Measurements from ENCODE around the gene HSF2BP.
"Not testable (repeated sequence)": the region's sequence is repeated elsewhere in the genome, so short reads cannot be mapped to it uniquely, and the experiment has no call there.

HSF2BP gene

GRCh38 chr21:43619856-43620255 is 39.4 kb downstream of the HSF2BP start:
- no peaks in the 10 kb centered on the region for H3K27me3 ChIP-seq (ENCODE audit: insufficient read depth, low read depth, severe bottlenecking)
- H3K4me3 ChIP-seq (ENCODE audit: low read depth, low read length), result no peak overlapping the region
- DNase-seq, result no peak
- peaks cover 3% of the 10 kb centered on the region; the same call in 1 of the 2 replicates for H3K36me3 ChIP-seq
- H3K27ac ChIP-seq, result no peak overlapping the region
- TF ChIP-seq CTCF (IDR thresholded peaks at IDR 0.05; ENCODE audit: low read depth, low read length), result no peak
- peaks cover 7% of the 10 kb centered on the region for H3K9me3 ChIP-seq (ENCODE audit: severe bottlenecking)

- TF ChIP-seq CTCF (IDR thresholded peaks at IDR 0.05; ENCODE audit: low read depth, low read length), result no peak
- peaks cover 3% of the 10 kb centered on the region; the same call in 1 of the 2 replicates for H3K36me3 ChIP-seq
- H3K9me3 ChIP-seq (ENCODE audit: severe bottlenecking), result peaks cover 7% of the 10 kb centered on the region
- no peak overlapping the region for H3K27ac ChIP-seq
- no peak for DNase-seq
- no peak overlapping the region for H3K4me3 ChIP-seq (ENCODE audit: low read depth, low read length)
- no peaks in the 10 kb centered on the region for H3K27me3 ChIP-seq (ENCODE audit: insufficient read depth, low read depth, severe bottlenecking)
These were observed 39.9 kb downstream of the HSF2BP start for GRCh38 chr21:43619344-43619743.

GRCh38 chr21:43618940-43619339 is 40.3 kb downstream of the HSF2BP start:
- no peaks in the 10 kb centered on the region for H3K27me3 ChIP-seq (ENCODE audit: insufficient read depth, low read depth, severe bottlenecking)
- H3K27ac ChIP-seq, result no peak overlapping the region
- no peak overlapping the region for H3K4me3 ChIP-seq (ENCODE audit: low read depth, low read length)
- TF ChIP-seq CTCF (IDR thresholded peaks at IDR 0.05; ENCODE audit: low read depth, low read length), result no peak
- H3K9me3 ChIP-seq (ENCODE audit: severe bottlenecking), result peaks cover 7% of the 10 kb centered on the region
- peaks cover 3% of the 10 kb centered on the region; the same call in 1 of the 2 replicates for H3K36me3 ChIP-seq
- DNase-seq, result no peak

- not testable (repeated sequence) for H3K27ac ChIP-seq; DNase-seq; H3K36me3 ChIP-seq; H3K9me3 ChIP-seq (ENCODE audit: severe bottlenecking); H3K27me3 ChIP-seq (ENCODE audit: insufficient read depth, low read depth, severe bottlenecking); H3K4me3 ChIP-seq (ENCODE audit: low read depth, low read length)
These were observed 42.4 kb downstream of the HSF2BP start for GRCh38 chr21:43616861-43617260.

- TF ChIP-seq CTCF (IDR thresholded peaks at IDR 0.05; ENCODE audit: low read depth, low read length), result no peak
- Histone ChIP-seq H3K4me3 (ENCODE audit: low read depth, low read length) (no peak overlapping the region), H3K27ac (no peak overlapping the region), H3K27me3 (ENCODE audit: insufficient read depth, low read depth, severe bottlenecking) (no peaks in the 10 kb centered on the region), H3K9me3 (ENCODE audit: severe bottlenecking) (peaks cover under 1% of the 10 kb centered on the region), H3K36me3 (peaks cover 3% of the 10 kb centered on the region; the same call in 1 of the 2 replicates)
- DNase-seq, result no peak
These were observed 44.4 kb downstream of the HSF2BP start for GRCh38 chr21:43614839-43615238.

- DNase-seq, result no peak
- H3K27me3 ChIP-seq (ENCODE audit: insufficient read depth, low read depth, severe bottlenecking), result no peaks in the 10 kb centered on the region
These were observed 45.3 kb downstream of the HSF2BP start for GRCh38 chr21:43613755-43614638.

More at GRCh38 chr21:43613755-43614638, 45.3 kb downstream of the HSF2BP start:
- no peak overlapping the region for H3K27ac ChIP-seq
- no peak for TF ChIP-seq CTCF (IDR thresholded peaks at IDR 0.05; ENCODE audit: low read depth, low read length)
- no peak overlapping the region for H3K4me3 ChIP-seq (ENCODE audit: low read depth, low read length)
- no peaks in the 10 kb centered on the region for H3K9me3 ChIP-seq (ENCODE audit: severe bottlenecking)
- no peaks in the 10 kb centered on the region for H3K36me3 ChIP-seq

Measured in WERI-Rb-1 (cell line).